Measurements from ENCODE around the gene TEX101. TPM values are rescaled to one million over a fixed set of nuclear protein-coding genes. Genes with fewer than 3 reads are reported as not detected.
"Not testable (repeated sequence)": the region's sequence is repeated elsewhere in the genome, so short reads cannot be mapped to it uniquely, and the experiment has no call there.

The TEX101 gene
- total and polyA plus RNA-seq, 4 donors, result not detected

DNA sequence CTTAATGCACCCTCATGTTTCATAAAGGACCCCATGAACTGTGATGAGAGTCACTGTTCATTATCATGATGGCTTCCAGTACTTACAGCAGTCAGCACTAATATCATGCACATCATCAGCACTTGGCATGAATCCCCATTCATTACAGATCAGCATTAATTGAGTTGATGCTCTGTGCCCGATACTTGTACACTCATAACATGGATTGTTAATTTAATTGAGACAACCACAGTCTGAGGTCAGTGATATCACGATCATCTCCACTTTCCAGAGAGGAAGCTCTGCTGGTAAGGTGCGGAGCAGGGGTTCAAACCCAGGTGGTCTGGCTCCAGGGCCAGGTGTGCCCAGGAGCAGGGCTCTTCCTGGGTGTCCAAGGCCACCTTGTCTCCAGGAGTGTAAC is 21.2 kb upstream of the TEX101 start:
- H3K9ac ChIP-seq (ENCODE audit: low read depth in 1 of 2, low read length in 2 of 2); H3K27ac ChIP-seq (ENCODE audit: low read depth in 1 of 2, low read length in 2 of 2); H3K27me3 ChIP-seq (ENCODE audit: control insufficient read depth in 4 of 4, insufficient read depth in 4 of 4, low read length in 3 of 4); H3K4me1 ChIP-seq (ENCODE audit: control insufficient read depth in 4 of 4, insufficient read depth in 4 of 4, low read length in 3 of 4); H3K4me3 ChIP-seq (ENCODE audit: low read depth in 1 of 3, low read length in 3 of 3); H3K36me3 ChIP-seq (ENCODE audit: control insufficient read depth in 4 of 4, insufficient read depth in 3 of 4, low read depth in 1 of 4, low read length in 3 of 4); H3K9me3 ChIP-seq (ENCODE audit: control insufficient read depth in 4 of 4, low read length in 3 of 4); DNase-seq (ENCODE audit: low spot score): not testable (repeated sequence)
- 69% methylated on average over 3 of the region's 3 CpGs for WGBS

DNA sequence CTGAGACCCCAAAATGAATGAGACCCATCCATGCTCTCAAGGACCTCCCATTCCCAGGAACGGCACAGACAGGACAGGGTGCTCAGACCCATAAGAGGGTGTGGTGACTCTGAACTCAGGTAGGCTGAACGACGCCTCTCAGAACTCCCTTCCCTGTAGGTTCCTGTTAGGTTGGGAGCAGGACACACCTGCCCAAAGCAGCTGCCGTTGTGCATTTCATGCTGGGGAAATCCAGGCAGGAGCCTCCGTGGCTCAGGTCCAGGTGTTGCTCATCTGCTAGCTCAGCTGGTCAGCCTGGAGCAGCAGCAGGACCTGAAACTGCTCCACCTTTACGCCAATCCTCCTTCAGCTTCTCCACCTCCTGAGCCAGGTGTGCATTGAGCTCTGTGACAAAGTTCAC is 19.1 kb upstream of the TEX101 start:
- DNase-seq (ENCODE audit: low spot score), result no peak
- TF ChIP-seq, protein P1, sequence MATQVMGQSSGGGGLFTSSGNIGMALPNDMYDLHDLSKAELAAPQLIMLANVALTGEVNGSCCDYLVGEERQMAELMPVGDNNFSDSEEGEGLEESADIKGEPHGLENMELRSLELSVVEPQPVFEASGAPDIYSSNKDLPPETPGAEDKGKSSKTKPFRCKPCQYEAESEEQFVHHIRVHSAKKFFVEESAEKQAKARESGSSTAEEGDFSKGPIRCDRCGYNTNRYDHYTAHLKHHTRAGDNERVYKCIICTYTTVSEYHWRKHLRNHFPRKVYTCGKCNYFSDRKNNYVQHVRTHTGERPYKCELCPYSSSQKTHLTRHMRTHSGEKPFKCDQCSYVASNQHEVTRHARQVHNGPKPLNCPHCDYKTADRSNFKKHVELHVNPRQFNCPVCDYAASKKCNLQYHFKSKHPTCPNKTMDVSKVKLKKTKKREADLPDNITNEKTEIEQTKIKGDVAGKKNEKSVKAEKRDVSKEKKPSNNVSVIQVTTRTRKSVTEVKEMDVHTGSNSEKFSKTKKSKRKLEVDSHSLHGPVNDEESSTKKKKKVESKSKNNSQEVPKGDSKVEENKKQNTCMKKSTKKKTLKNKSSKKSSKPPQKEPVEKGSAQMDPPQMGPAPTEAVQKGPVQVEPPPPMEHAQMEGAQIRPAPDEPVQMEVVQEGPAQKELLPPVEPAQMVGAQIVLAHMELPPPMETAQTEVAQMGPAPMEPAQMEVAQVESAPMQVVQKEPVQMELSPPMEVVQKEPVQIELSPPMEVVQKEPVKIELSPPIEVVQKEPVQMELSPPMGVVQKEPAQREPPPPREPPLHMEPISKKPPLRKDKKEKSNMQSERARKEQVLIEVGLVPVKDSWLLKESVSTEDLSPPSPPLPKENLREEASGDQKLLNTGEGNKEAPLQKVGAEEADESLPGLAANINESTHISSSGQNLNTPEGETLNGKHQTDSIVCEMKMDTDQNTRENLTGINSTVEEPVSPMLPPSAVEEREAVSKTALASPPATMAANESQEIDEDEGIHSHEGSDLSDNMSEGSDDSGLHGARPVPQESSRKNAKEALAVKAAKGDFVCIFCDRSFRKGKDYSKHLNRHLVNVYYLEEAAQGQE (IDR thresholded peaks at IDR 0.05), result no peak
- TF ChIP-seq, protein P2, sequence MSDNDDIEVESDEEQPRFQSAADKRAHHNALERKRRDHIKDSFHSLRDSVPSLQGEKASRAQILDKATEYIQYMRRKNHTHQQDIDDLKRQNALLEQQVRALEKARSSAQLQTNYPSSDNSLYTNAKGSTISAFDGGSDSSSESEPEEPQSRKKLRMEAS (IDR thresholded peaks at IDR 0.05), result no peak
- TF ChIP-seq, protein P3, sequence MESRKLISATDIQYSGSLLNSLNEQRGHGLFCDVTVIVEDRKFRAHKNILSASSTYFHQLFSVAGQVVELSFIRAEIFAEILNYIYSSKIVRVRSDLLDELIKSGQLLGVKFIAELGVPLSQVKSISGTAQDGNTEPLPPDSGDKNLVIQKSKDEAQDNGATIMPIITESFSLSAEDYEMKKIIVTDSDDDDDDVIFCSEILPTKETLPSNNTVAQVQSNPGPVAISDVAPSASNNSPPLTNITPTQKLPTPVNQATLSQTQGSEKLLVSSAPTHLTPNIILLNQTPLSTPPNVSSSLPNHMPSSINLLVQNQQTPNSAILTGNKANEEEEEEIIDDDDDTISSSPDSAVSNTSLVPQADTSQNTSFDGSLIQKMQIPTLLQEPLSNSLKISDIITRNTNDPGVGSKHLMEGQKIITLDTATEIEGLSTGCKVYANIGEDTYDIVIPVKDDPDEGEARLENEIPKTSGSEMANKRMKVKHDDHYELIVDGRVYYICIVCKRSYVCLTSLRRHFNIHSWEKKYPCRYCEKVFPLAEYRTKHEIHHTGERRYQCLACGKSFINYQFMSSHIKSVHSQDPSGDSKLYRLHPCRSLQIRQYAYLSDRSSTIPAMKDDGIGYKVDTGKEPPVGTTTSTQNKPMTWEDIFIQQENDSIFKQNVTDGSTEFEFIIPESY (IDR thresholded peaks at IDR 0.05), result no peak
- TF ChIP-seq TAF1 (conservative IDR thresholded peaks at IDR 0.05), result no peak
- no peak for TF ChIP-seq HNF4A (conservative IDR thresholded peaks at IDR 0.05)
- TF ChIP-seq RAD21 (IDR thresholded peaks at IDR 0.05), result no peak
- no peak for TF ChIP-seq RXRA (IDR thresholded peaks at IDR 0.05)
- TF ChIP-seq, protein P4, sequence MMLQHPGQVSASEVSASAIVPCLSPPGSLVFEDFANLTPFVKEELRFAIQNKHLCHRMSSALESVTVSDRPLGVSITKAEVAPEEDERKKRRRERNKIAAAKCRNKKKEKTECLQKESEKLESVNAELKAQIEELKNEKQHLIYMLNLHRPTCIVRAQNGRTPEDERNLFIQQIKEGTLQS (IDR thresholded peaks at IDR 0.05), result no peak
- TF ChIP-seq FOXA1 (IDR thresholded peaks at IDR 0.05), result no peak
- TF ChIP-seq, protein P5, sequence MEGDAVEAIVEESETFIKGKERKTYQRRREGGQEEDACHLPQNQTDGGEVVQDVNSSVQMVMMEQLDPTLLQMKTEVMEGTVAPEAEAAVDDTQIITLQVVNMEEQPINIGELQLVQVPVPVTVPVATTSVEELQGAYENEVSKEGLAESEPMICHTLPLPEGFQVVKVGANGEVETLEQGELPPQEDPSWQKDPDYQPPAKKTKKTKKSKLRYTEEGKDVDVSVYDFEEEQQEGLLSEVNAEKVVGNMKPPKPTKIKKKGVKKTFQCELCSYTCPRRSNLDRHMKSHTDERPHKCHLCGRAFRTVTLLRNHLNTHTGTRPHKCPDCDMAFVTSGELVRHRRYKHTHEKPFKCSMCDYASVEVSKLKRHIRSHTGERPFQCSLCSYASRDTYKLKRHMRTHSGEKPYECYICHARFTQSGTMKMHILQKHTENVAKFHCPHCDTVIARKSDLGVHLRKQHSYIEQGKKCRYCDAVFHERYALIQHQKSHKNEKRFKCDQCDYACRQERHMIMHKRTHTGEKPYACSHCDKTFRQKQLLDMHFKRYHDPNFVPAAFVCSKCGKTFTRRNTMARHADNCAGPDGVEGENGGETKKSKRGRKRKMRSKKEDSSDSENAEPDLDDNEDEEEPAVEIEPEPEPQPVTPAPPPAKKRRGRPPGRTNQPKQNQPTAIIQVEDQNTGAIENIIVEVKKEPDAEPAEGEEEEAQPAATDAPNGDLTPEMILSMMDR (IDR thresholded peaks at IDR 0.05; ENCODE audit: low read depth, low read length, missing input control), result no peak
- TF ChIP-seq HNF4G (IDR thresholded peaks at IDR 0.05), result no peak
- TF ChIP-seq EGR1 (IDR thresholded peaks at IDR 0.05; ENCODE audit: low read depth in 2 of 2), result no peak
- no peaks in the 10 kb centered on the region for H3K27me3 ChIP-seq (ENCODE audit: control insufficient read depth in 4 of 4, insufficient read depth in 4 of 4, low read length in 3 of 4)
- H3K4me1 ChIP-seq (ENCODE audit: control insufficient read depth in 4 of 4, insufficient read depth in 4 of 4, low read length in 3 of 4), result no peaks in the 10 kb centered on the region
- no peak overlapping the region for H3K9ac ChIP-seq (ENCODE audit: low read depth in 1 of 2, low read length in 2 of 2)
- no peaks in the 10 kb centered on the region for H3K9me3 ChIP-seq (ENCODE audit: control insufficient read depth in 4 of 4, low read length in 3 of 4)
- H3K4me3 ChIP-seq (ENCODE audit: low read depth in 1 of 3, low read length in 3 of 3), result no peak overlapping the region
- 61% methylated on average over 6 of the region's 6 CpGs for WGBS
- H3K27ac ChIP-seq (ENCODE audit: low read depth in 1 of 2, low read length in 2 of 2), result no peak overlapping the region
- H3K36me3 ChIP-seq (ENCODE audit: control insufficient read depth in 4 of 4, insufficient read depth in 3 of 4, low read depth in 1 of 4, low read length in 3 of 4), result no peaks in the 10 kb centered on the region
